ENCODE results near the gene NME7.

- no peak for TF ChIP-seq YY1 (IDR thresholded peaks at IDR 0.05)
- no peak for TF ChIP-seq RXRA (IDR thresholded peaks at IDR 0.05)
- no peak for TF ChIP-seq GABPA (IDR thresholded peaks at IDR 0.05 in 1 of 2, conservative IDR thresholded peaks at IDR 0.05 in 1 of 2)
- TF ChIP-seq CTCF (IDR thresholded peaks at IDR 0.05; ENCODE audit: low read depth, low read length, missing input control) = no peak
- TF ChIP-seq JUND (IDR thresholded peaks at IDR 0.05) = no peak
- TF ChIP-seq EGR1 (IDR thresholded peaks at IDR 0.05; ENCODE audit: low read depth in 2 of 2) = no peak
- no peak for TF ChIP-seq REST (IDR thresholded peaks at IDR 0.05)
- no peak for TF ChIP-seq RAD21 (IDR thresholded peaks at IDR 0.05)
- no peak for TF ChIP-seq SP1 (IDR thresholded peaks at IDR 0.05)
Observed at GRCh38 chr1:169117014-169117413, 250.6 kb downstream of the NME7 start.

All from liver (tissue), 3 donors.